ENCODE data around the gene ASB5.

DNA sequence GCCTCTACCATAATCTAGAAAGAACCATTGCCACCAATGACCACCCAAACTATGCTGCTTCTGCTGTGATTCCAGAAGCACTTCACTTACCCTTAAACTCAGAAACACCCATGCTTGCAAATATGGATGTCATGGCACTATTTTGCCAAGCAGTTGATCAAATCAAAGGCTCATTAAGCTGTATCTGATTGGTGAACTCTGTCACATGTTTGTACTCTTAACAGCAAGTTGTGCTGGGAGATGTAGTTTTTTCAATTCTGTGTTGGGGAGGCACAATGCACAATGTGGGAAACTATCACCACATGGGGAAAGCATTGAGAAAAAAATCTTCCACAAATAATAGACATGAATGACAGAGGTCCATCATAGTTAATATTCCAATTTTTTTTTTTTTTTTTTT lies 31.5 kb upstream of the ASB5 start:
- TF ChIP-seq, protein P1, sequence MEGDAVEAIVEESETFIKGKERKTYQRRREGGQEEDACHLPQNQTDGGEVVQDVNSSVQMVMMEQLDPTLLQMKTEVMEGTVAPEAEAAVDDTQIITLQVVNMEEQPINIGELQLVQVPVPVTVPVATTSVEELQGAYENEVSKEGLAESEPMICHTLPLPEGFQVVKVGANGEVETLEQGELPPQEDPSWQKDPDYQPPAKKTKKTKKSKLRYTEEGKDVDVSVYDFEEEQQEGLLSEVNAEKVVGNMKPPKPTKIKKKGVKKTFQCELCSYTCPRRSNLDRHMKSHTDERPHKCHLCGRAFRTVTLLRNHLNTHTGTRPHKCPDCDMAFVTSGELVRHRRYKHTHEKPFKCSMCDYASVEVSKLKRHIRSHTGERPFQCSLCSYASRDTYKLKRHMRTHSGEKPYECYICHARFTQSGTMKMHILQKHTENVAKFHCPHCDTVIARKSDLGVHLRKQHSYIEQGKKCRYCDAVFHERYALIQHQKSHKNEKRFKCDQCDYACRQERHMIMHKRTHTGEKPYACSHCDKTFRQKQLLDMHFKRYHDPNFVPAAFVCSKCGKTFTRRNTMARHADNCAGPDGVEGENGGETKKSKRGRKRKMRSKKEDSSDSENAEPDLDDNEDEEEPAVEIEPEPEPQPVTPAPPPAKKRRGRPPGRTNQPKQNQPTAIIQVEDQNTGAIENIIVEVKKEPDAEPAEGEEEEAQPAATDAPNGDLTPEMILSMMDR (IDR thresholded peaks at IDR 0.05), result no peak
- TF ChIP-seq POLR2A (IDR thresholded peaks at IDR 0.05) (no peak), POLR2AphosphoS5 (IDR thresholded peaks at IDR 0.05) (no peak)
